ENCODE measurements around the gene ACLY.

The ACLY gene

GRCh38 chr17:41918314-41919164 is at the start of gene ACLY:
TSS of gene ACLY (minus strand) at chr17:41918951. CDS start at chr17:41913873, 5,078 bp downstream.
- peak; percentile 98 for DNase-seq

GRCh38 chr17:41967921-41968578 is 49.3 kb upstream of the ACLY start:
- DNase-seq: no peak

- DNase-seq: peak; percentile 31
Observed at GRCh38 chr17:41967141-41967920, 48.6 kb upstream of the ACLY start.

- peak; percentile 91 for DNase-seq
Observed at GRCh38 chr17:41966463-41967140, 47.9 kb upstream of the ACLY start, which contains the start of gene CNP. TSS of gene CNP (plus strand) at chr17:41966795. CDS start at chr17:41966885, 90 bp downstream.

- peak; percentile 49 for DNase-seq
Observed at GRCh38 chr17:41965694-41966462, 47.1 kb upstream of the ACLY start.

- DNase-seq: peak; percentile 65
Observed at GRCh38 chr17:41962768-41963434, 44.1 kb upstream of the ACLY start.

GRCh38 chr17:41962111-41962510 is 43.4 kb upstream of the ACLY start:
- DNase-seq: no peak

- DNase-seq: peak; percentile 52
Observed at GRCh38 chr17:41959336-41960095, 40.8 kb upstream of the ACLY start.

GRCh38 chr17:41959030-41959335 is 40.2 kb upstream of the ACLY start:
- DNase-seq: no peak

- DNase-seq: no peak
Observed at GRCh38 chr17:41957869-41958439, 39.2 kb upstream of the ACLY start.

- DNase-seq: peak; percentile 52
Observed at GRCh38 chr17:41957031-41957868, 38.5 kb upstream of the ACLY start.

GRCh38 chr17:41956522-41956921 is 37.8 kb upstream of the ACLY start:
- no peak for DNase-seq

GRCh38 chr17:41948762-41949460 is 30.2 kb upstream of the ACLY start:
- DNase-seq: no peak

- no peak for DNase-seq
Observed at GRCh38 chr17:41944943-41945342, 26.2 kb upstream of the ACLY start.

GRCh38 chr17:41943492-41943891 is 24.7 kb upstream of the ACLY start:
- no peak for DNase-seq

- DNase-seq: no peak
Observed at GRCh38 chr17:41942626-41943373, 24.0 kb upstream of the ACLY start.

GRCh38 chr17:41941168-41941567 is 22.4 kb upstream of the ACLY start:
- no peak for DNase-seq

GRCh38 chr17:41939693-41940090 is 20.9 kb upstream of the ACLY start:
- no peak for DNase-seq
